ENCODE results near the gene SLC5A2. TPM values are rescaled to one million over a fixed set of nuclear protein-coding genes. Genes with fewer than 3 reads are reported as not detected.
"Not testable (repeated sequence)": the region's sequence is repeated elsewhere in the genome, so short reads cannot be mapped to it uniquely, and the experiment has no call there.

Gene SLC5A2
- total RNA-seq (2014; rRNA removed; shearing (Covaris generic)), result 0.29 and 0.86 TPM in 2 replicates

GRCh38 chr16:31483081-31483480, at the start of gene SLC5A2:
Gene SLC5A2 (plus strand): TSS chr16:31483123. CDS start chr16:31483137, 14 bp downstream.
- no peak for DNase-seq (ENCODE audit: low spot score)

- no peak for DNase-seq (ENCODE audit: low spot score)
Observed at GRCh38 chr16:31435341-31436220, 47.3 kb upstream of the SLC5A2 start.

- DNase-seq (ENCODE audit: low spot score), result no peak
Observed at GRCh38 chr16:31436221-31437045, 46.5 kb upstream of the SLC5A2 start.

GRCh38 chr16:31438414-31438813, 44.5 kb upstream of the SLC5A2 start:
- DNase-seq (ENCODE audit: low spot score), result no peak

GRCh38 chr16:31439023-31439422, 43.9 kb upstream of the SLC5A2 start:
- DNase-seq (ENCODE audit: low spot score), result not testable (repeated sequence)

GRCh38 chr16:31439519-31439918, 43.4 kb upstream of the SLC5A2 start:
- DNase-seq (ENCODE audit: low spot score), result no peak

GRCh38 chr16:31440516-31441184, 42.3 kb upstream of the SLC5A2 start:
- DNase-seq (ENCODE audit: low spot score), result no peak

GRCh38 chr16:31441956-31442355, 41.0 kb upstream of the SLC5A2 start:
- DNase-seq (ENCODE audit: low spot score), result no peak

GRCh38 chr16:31445931-31446330, 37.0 kb upstream of the SLC5A2 start:
- not testable (repeated sequence) for DNase-seq (ENCODE audit: low spot score)

GRCh38 chr16:31451201-31451600, 31.7 kb upstream of the SLC5A2 start:
- no peak for DNase-seq (ENCODE audit: low spot score)

GRCh38 chr16:31451681-31452351, 31.1 kb upstream of the SLC5A2 start:
- DNase-seq (ENCODE audit: low spot score), result peak; percentile 81

GRCh38 chr16:31452631-31453106, 30.3 kb upstream of the SLC5A2 start:
- DNase-seq (ENCODE audit: low spot score), result no peak

GRCh38 chr16:31453255-31454204, 29.4 kb upstream of the SLC5A2 start:
- no peak for DNase-seq (ENCODE audit: low spot score)

- DNase-seq (ENCODE audit: low spot score), result no peak
Observed at GRCh38 chr16:31455601-31456314, 27.2 kb upstream of the SLC5A2 start.

GRCh38 chr16:31456988-31457360, 25.9 kb upstream of the SLC5A2 start:
- no peak for DNase-seq (ENCODE audit: low spot score)

GRCh38 chr16:31458073-31458843, 24.7 kb upstream of the SLC5A2 start:
- DNase-seq (ENCODE audit: low spot score), result peak; percentile 80

- DNase-seq (ENCODE audit: low spot score), result peak; percentile 97
Observed at GRCh38 chr16:31458844-31459686, 23.9 kb upstream of the SLC5A2 start, which contains the start of gene ARMC5. Gene ARMC5 (plus strand): TSS chr16:31459501. CDS start chr16:31459525, 24 bp downstream.
